Liver (tissue), 9 donors: ENCODE data around the gene KNDC1. TPM values are rescaled to one million over a fixed set of nuclear protein-coding genes. Genes with fewer than 3 reads are reported as not detected.

ENCODE experiments used
- DNase-seq: peaks from one replicate; pipeline ENCODE4 v3.0.0-alpha.2; 2017; ENCODE audit warnings: low spot score
- H3K27ac ChIP-seq, 2 donors: one replicate each; pipeline ENCODE4 v1.7.0; 2013; ENCODE audit warnings: inconsistent platforms in 2 of 2, low read length in 2 of 2, control low read depth in 1 of 2, low read depth in 1 of 2, mild to moderate bottlenecking in 1 of 2
- H3K27me3 ChIP-seq, 4 donors: one replicate each; pipeline versions ENCODE4 v1.6.1 to v1.7.0; 2013; ENCODE audit warnings: low read length in 3 of 4, inconsistent platforms in 1 of 4, mild to moderate bottlenecking in 1 of 4, moderate library complexity in 1 of 4; ENCODE audit not compliant: control insufficient read depth in 4 of 4, insufficient read depth in 4 of 4
- H3K36me3 ChIP-seq, 4 donors: one replicate each; pipeline versions ENCODE4 v1.6.1 to v1.7.0; 2013; ENCODE audit warnings: low read length in 3 of 4, mild to moderate bottlenecking in 3 of 4, low read depth in 1 of 4, moderate library complexity in 1 of 4; ENCODE audit not compliant: control insufficient read depth in 4 of 4, insufficient read depth in 3 of 4
- H3K4me1 ChIP-seq, 4 donors: one replicate each; pipeline versions ENCODE4 v1.6.1 to v1.7.0; 2013; ENCODE audit warnings: low read length in 3 of 4, mild to moderate bottlenecking in 3 of 4, moderate library complexity in 1 of 4; ENCODE audit not compliant: control insufficient read depth in 4 of 4, insufficient read depth in 4 of 4
- H3K4me3 ChIP-seq, 3 donors: one replicate each; pipeline versions ENCODE4 v1.6.1 to v1.7.0; 2013; ENCODE audit warnings: low read length in 3 of 3, control low read depth in 1 of 3, low read depth in 1 of 3, mild to moderate bottlenecking in 1 of 3
- H3K9ac ChIP-seq, 2 donors: one replicate each; pipeline ENCODE4 v1.7.0; 2013; ENCODE audit warnings: low read length in 2 of 2, mild to moderate bottlenecking in 2 of 2, moderate library complexity in 2 of 2, control low read depth in 1 of 2, low read depth in 1 of 2
- H3K9me3 ChIP-seq, 4 donors: one replicate each; pipeline versions ENCODE4 v1.6.1 to v1.7.0; 2013; ENCODE audit warnings: low read length in 3 of 4; ENCODE audit not compliant: control insufficient read depth in 4 of 4
- ATF3 ChIP-seq: IDR thresholded peaks from 2 replicates; pipeline ENCODE4 v1.6.1; 2016; ENCODE audit warnings: antibody characterized with exemption
- CTCF ChIP-seq: fragments of 150-350 bp; IDR thresholded peaks from 2 replicates; pipeline ENCODE4 v1.5.1; 2017; ENCODE audit warnings: improper control_type of control experiment, low read depth, low read length; ENCODE audit not compliant: missing input control
- EGR1 ChIP-seq, 2 donors: IDR thresholded peaks; 2 replicates each; pipeline ENCODE4 v1.6.1; 2016 to 2018; ENCODE audit warnings: antibody characterized with exemption in 2 of 2, low read depth in 2 of 2
- FOXA1 ChIP-seq: IDR thresholded peaks from 2 replicates; pipeline ENCODE4 v1.6.1; 2016; ENCODE audit warnings: antibody characterized with exemption
- FOXA2 ChIP-seq: IDR thresholded peaks from 2 replicates; pipeline ENCODE4 v1.6.1; 2016; ENCODE audit warnings: antibody characterized with exemption
- GABPA ChIP-seq, 2 donors: IDR thresholded peaks in 1 of 2; conservative IDR thresholded peaks in 1 of 2; 2 replicates each; pipeline ENCODE4 v1.6.1; 2016; ENCODE audit warnings: antibody characterized with exemption in 2 of 2, mild to moderate bottlenecking in 1 of 2, moderate library complexity in 1 of 2
- HNF4A ChIP-seq, 2 donors: conservative IDR thresholded peaks; 2 replicates each; pipeline ENCODE4 v1.6.1; 2016; ENCODE audit warnings: antibody characterized with exemption in 2 of 2, mild to moderate bottlenecking in 2 of 2
- HNF4G ChIP-seq: IDR thresholded peaks from 2 replicates; pipeline ENCODE4 v1.6.1; 2016; ENCODE audit warnings: antibody characterized with exemption
- MAX ChIP-seq: IDR thresholded peaks from 2 replicates; pipeline ENCODE4 v1.6.1; 2016; ENCODE audit warnings: antibody characterized with exemption
- NR2F2 ChIP-seq: IDR thresholded peaks from 2 replicates; pipeline ENCODE4 v1.6.1; 2016; ENCODE audit warnings: antibody characterized with exemption
- RXRA ChIP-seq, 2 donors: IDR thresholded peaks; 2 replicates each; pipeline ENCODE4 v1.6.1; 2017 to 2018; ENCODE audit warnings: antibody characterized with exemption in 2 of 2, mild to moderate bottlenecking in 1 of 2
- SP1 ChIP-seq: IDR thresholded peaks from 2 replicates; pipeline ENCODE4 v1.6.1; 2018; ENCODE audit warnings: antibody characterized with exemption, mild to moderate bottlenecking
- TAF1 ChIP-seq: conservative IDR thresholded peaks from 2 replicates; pipeline ENCODE4 v1.6.1; 2016; ENCODE audit warnings: antibody characterized with exemption, mild to moderate bottlenecking
- YY1 ChIP-seq: IDR thresholded peaks from 2 replicates; pipeline ENCODE4 v1.6.1; 2016; ENCODE audit warnings: antibody characterized with exemption, mild to moderate bottlenecking
- ZBTB33 ChIP-seq: IDR thresholded peaks from 2 replicates; pipeline ENCODE4 v1.6.1; 2016; ENCODE audit warnings: antibody characterized with exemption
- WGBS: extraction: QIAGEN DNeasy Blood & Tissue Kit; methylation state at CpG from one replicate; pipeline ENCODE4 v1.1.7; 2013; 5-methylcytosine and 5-hydroxymethylcytosine counted together
- polyA plus RNA-seq, 2 donors: library from polyadenylated mRNA; stranded (reverse) in 1 of 2; unstranded in 1 of 2; fragments of 200-250 nt in 1 of 2; fragments of >200 nt in 1 of 2; fragmentation: Nextera tagmentation in 1 of 2; extraction: Ambion mirVana in 1 of 2; gene quantifications; one replicate each; pipeline versions ENCODE4 v1.2.1 to v1.2.3, GENCODE V29; 2013 to 2015
- total RNA-seq, 2 donors: library from RNA; depleted of rRNA; stranded (reverse); fragments of >200 nt; gene quantifications; one replicate each; pipeline ENCODE4 v1.2.3, GENCODE V29; 2014
- TF ChIP-seq, protein P1 (sequence below): IDR thresholded peaks from 2 replicates; pipeline ENCODE4 v1.6.1; 2016; ENCODE audit warnings: antibody characterized with exemption, mild to moderate bottlenecking
- donor health status: healthy.
- donor health status: healthy.
- donor health status: healthy.
- donor health status: healthy.
- donor health status: healthy.

KNDC1 gene
- total and polyA plus RNA-seq, 4 donors = 0.53 to 12.9 (median 4.3) TPM

- H3K4me3 ChIP-seq = no peak overlapping the region
- no peak overlapping the region for H3K27ac ChIP-seq
- H3K4me1 ChIP-seq = no peaks in the 10 kb centered on the region
- H3K9ac ChIP-seq = no peak overlapping the region
- TF ChIP-seq, protein P1, sequence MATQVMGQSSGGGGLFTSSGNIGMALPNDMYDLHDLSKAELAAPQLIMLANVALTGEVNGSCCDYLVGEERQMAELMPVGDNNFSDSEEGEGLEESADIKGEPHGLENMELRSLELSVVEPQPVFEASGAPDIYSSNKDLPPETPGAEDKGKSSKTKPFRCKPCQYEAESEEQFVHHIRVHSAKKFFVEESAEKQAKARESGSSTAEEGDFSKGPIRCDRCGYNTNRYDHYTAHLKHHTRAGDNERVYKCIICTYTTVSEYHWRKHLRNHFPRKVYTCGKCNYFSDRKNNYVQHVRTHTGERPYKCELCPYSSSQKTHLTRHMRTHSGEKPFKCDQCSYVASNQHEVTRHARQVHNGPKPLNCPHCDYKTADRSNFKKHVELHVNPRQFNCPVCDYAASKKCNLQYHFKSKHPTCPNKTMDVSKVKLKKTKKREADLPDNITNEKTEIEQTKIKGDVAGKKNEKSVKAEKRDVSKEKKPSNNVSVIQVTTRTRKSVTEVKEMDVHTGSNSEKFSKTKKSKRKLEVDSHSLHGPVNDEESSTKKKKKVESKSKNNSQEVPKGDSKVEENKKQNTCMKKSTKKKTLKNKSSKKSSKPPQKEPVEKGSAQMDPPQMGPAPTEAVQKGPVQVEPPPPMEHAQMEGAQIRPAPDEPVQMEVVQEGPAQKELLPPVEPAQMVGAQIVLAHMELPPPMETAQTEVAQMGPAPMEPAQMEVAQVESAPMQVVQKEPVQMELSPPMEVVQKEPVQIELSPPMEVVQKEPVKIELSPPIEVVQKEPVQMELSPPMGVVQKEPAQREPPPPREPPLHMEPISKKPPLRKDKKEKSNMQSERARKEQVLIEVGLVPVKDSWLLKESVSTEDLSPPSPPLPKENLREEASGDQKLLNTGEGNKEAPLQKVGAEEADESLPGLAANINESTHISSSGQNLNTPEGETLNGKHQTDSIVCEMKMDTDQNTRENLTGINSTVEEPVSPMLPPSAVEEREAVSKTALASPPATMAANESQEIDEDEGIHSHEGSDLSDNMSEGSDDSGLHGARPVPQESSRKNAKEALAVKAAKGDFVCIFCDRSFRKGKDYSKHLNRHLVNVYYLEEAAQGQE = no peak
- no peak for TF ChIP-seq ZBTB33
- TF ChIP-seq TAF1 = no peak
- TF ChIP-seq MAX = no peak
- TF ChIP-seq HNF4A (conservative IDR thresholded peaks at IDR 0.05) = no peak
- TF ChIP-seq ATF3 = no peak
- no peak for DNase-seq
- 83% methylated on average over 4 of the region's 4 CpGs for WGBS
- H3K9me3 ChIP-seq = peaks cover 0 to 7% (median 0%) of the 10 kb centered on the region in 4 donors
- no peaks in the 10 kb centered on the region for H3K36me3 ChIP-seq
- peaks cover 0 to 9% (median 0%) of the 10 kb centered on the region in 4 donors for H3K27me3 ChIP-seq
Measured at GRCh38 chr10:133154411-133154810, 5.6 kb upstream of the KNDC1 start.

- no peak overlapping the region for H3K27ac ChIP-seq
- peaks cover 0 to 5% (median 0%) of the 10 kb centered on the region in 4 donors for H3K27me3 ChIP-seq
- WGBS = 86% methylated on average over 30 of the region's 30 CpGs
- no peak overlapping the region for H3K4me3 ChIP-seq
- H3K4me1 ChIP-seq = no peaks in the 10 kb centered on the region
- no peak for DNase-seq
- H3K9me3 ChIP-seq = peaks cover 0 to 4% (median 0%) of the 10 kb centered on the region in 4 donors
- H3K36me3 ChIP-seq = no peaks in the 10 kb centered on the region
- no peak overlapping the region for H3K9ac ChIP-seq
- TF ChIP-seq CTCF (no peak), SP1 (no peak), ZBTB33 (no peak), FOXA1 (no peak), FOXA2 (no peak), YY1 (no peak), GABPA (IDR thresholded peaks at IDR 0.05 in 1 of 2, conservative IDR thresholded peaks at IDR 0.05 in 1 of 2) (no peak), NR2F2 (no peak), HNF4A (conservative IDR thresholded peaks at IDR 0.05) (no peak), EGR1 (IDR thresholded peaks at IDR 0.05; ENCODE audit: low read depth in 2 of 2) (no peak), TAF1 (no peak), MAX (no peak), RXRA (IDR thresholded peaks at IDR 0.05) (no peak), HNF4G (no peak)
- TF ChIP-seq, protein P1 = no peak
Measured at GRCh38 chr10:133154996-133155778, 4.8 kb upstream of the KNDC1 start.
